HL-60 (cell line): ENCODE results near the gene SLC25A51.

Experiments
- DNase-seq, 2 experiments: peaks; one replicate each; pipeline ENCODE4 v3.0.0-alpha.2; 2010 to 2020; ENCODE audit warnings: low read depth in 1 of 2, low spot score in 1 of 2
- H3K27ac ChIP-seq: fragments of 250-450 bp; sonication (Bioruptor Pico); replicated peaks from 2 replicates; pipeline ENCODE4 v1.5.1; 2020; ENCODE audit warnings: mild to moderate bottlenecking, moderate library complexity
- H3K27me3 ChIP-seq: fragments of 250-450 bp; sonication (Bioruptor Pico); 2 replicates; pipeline ENCODE4 v1.5.1; 2021; ENCODE audit warnings: mild to moderate bottlenecking, moderate library complexity; ENCODE audit not compliant: insufficient read depth, poor library complexity, severe bottlenecking
- H3K4me3 ChIP-seq: replicated peaks from 2 replicates; pipeline ENCODE4 v1.5.1; 2011; ENCODE audit warnings: mild to moderate bottlenecking, control low read depth, low read length; ENCODE audit not compliant: insufficient read depth
- CTCF ChIP-seq: IDR thresholded peaks from one replicate; pipeline ENCODE4 v1.5.1; 2011; ENCODE audit warnings: low read length, control low read depth, inconsistent platforms; ENCODE audit not compliant: insufficient read depth
- GABPA ChIP-seq: IDR thresholded peaks from 2 replicates; pipeline ENCODE4 v1.6.1; 2012; ENCODE audit warnings: low read depth
- POLR2AphosphoS5 ChIP-seq: IDR thresholded peaks from 2 replicates; pipeline ENCODE4 v1.6.1; 2012; ENCODE audit warnings: low read depth
- REST ChIP-seq: IDR thresholded peaks from 2 replicates; pipeline ENCODE4 v1.6.1; 2012; ENCODE audit warnings: low read depth; ENCODE audit not compliant: insufficient replicate concordance
- SPI1 ChIP-seq: IDR thresholded peaks from 2 replicates; pipeline ENCODE4 v1.6.1; 2012; ENCODE audit warnings: low read depth, mild to moderate bottlenecking, borderline replicate concordance

Gene SLC25A51

GRCh38 chr9:37927601-37928551 is 23.9 kb upstream of the SLC25A51 start:
- H3K27ac ChIP-seq, result no peak overlapping the region
- TF ChIP-seq SPI1, result no peak
- TF ChIP-seq CTCF, result no peak
- TF ChIP-seq POLR2AphosphoS5, result no peak
- no peak for TF ChIP-seq REST
- TF ChIP-seq GABPA, result no peak
- DNase-seq, result no peak
- no peak overlapping the region for H3K4me3 ChIP-seq
- no peaks in the 10 kb centered on the region for H3K27me3 ChIP-seq

- Histone ChIP-seq H3K4me3 (no peak overlapping the region), H3K27ac (no peak overlapping the region), H3K27me3 (no peaks in the 10 kb centered on the region)
- no peak for DNase-seq
- TF ChIP-seq SPI1 (no peak), POLR2AphosphoS5 (no peak), REST (no peak), CTCF (no peak), GABPA (no peak)
Measured at GRCh38 chr9:37927132-37927531, 23.2 kb upstream of the SLC25A51 start.

- TF ChIP-seq SPI1 (no peak), REST (no peak), GABPA (no peak), POLR2AphosphoS5 (no peak), CTCF (no peak)
- no peak overlapping the region for H3K4me3 ChIP-seq
- no peak overlapping the region for H3K27ac ChIP-seq
- no peak for DNase-seq
- no peaks in the 10 kb centered on the region for H3K27me3 ChIP-seq
Measured at GRCh38 chr9:37926737-37927118, 22.8 kb upstream of the SLC25A51 start.
